Body of pancreas (tissue), 4 donors: ENCODE data around the gene ELL.

Experiments used
- CTCF ChIP-seq, 7 experiments: fragments of 450-650 bp in 4 of 7; fragments of 200-600 bp in 3 of 7; sonication (generic) in 3 of 7; IDR thresholded peaks; one replicate each; pipeline ENCODE4 v1.5.1; 2016 to 2019; ENCODE audit warnings: antibody characterized with exemption in 7 of 7
- POLR2A ChIP-seq, 3 donors: fragments of 450-650 bp; IDR thresholded peaks; one replicate each; pipeline ENCODE4 v1.6.1; 2016; ENCODE audit warnings: antibody characterized with exemption in 3 of 3, mild to moderate bottlenecking in 2 of 3

GRCh38 chr19:18399008-18399407, 122.9 kb downstream of the ELL start:
- peak in 4 of 7 experiments; percentile 8 to 26 (median 14) for TF ChIP-seq CTCF (IDR thresholded peaks at IDR 0.05)
- no peak for TF ChIP-seq POLR2A (IDR thresholded peaks at IDR 0.05)
